ENCODE measurements around the gene ERGIC1. TPM values are rescaled to one million over a fixed set of nuclear protein-coding genes. Genes with fewer than 3 reads are reported as not detected.
A peak's percentile ranks its signal among the peaks of the same experiment; 100 is the strongest.

ERGIC1 gene
- total and polyA plus RNA-seq, 2 of the 13 experiments (the other 11 are each of a cell fraction or from before 2014, with no cell fraction given), result 78.5 to 184 TPM

DNA sequence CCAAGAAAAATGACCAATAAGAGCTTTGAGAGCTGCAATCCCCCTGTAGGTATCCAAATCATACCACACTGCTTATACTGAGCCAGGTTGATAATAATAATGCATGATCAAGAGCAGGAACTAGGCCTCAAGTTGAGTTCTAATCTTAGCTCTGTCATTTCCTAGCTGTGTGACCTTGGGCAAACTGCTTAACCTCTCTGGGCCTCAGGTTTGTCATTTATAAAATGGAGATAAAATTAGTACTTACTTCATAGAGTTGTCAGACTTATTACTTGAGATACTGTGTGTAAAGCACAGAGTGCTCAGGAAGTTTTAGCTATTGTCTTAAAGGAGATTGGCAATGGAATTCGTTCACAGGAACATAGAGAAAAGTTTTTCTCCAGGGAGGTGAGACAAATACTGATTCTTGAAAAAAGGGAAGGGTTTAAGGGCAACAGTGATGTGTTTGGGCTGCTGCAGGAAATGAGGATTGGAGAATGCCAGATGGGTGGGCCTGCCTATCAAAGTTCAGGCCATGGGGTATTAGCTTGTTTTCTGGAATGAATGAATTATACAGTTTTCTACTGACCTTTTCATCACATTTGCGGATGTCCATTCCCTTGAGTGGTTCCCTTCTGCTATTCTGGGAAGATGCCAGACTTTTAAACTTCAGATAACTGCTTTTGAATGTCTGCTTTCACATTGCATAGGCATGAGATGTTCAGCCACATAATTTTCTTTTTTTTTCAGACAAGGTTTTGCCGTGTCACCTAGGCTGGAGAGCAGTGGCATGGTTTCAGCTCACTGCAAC, 139.3 kb downstream of the ERGIC1 start:
- CTCF ChIA-PET (ENCODE audit: low intra/inter-chr PET ratio, low total read pairs), result no interaction called here
- Histone ChIP-seq H3K4me1 (ENCODE audit: insufficient read depth, low read length) (peaks cover 23% of the 10 kb centered on the region), H3K79me2 (ENCODE audit: insufficient read depth, low read length) (no peaks in the 10 kb centered on the region), H3K36me3 (replicated peaks in 1 of 2; ENCODE audit: control insufficient read depth in 1 of 2, insufficient read depth in 2 of 2, low read length in 2 of 2) (peaks cover 1 to 14% of the 10 kb centered on the region in 2 experiments; a peak in 1 of 5 replicates), H3K4me2 (ENCODE audit: low read depth, low read length) (no peak overlapping the region), H3K9me3 (ENCODE audit: low read length) (no peaks in the 10 kb centered on the region), H2AFZ (ENCODE audit: low read length) (no peak overlapping the region), H3K9ac (ENCODE audit: insufficient read depth, low read depth, low read length) (no peak overlapping the region), H3K4me3 (replicated peaks in 1 of 3; ENCODE audit: insufficient read depth in 1 of 3, low read depth in 2 of 3, low read length in 3 of 3) (no peak overlapping the region), H3K27me3 (ENCODE audit: control insufficient read depth in 1 of 2, insufficient read depth in 2 of 2, low read length in 2 of 2) (no peaks in the 10 kb centered on the region), H4K20me1 (ENCODE audit: insufficient read depth, low read length) (no peaks in the 10 kb centered on the region), H3K27ac (ENCODE audit: extremely low read length, insufficient read depth, low read length) (no peak overlapping the region)
- TF ChIP-seq KDM1A (CRISPR knock-in tag; IDR thresholded peaks at IDR 0.05) (0 out of 2 replicates have a peak, but pooled peaks have one; percentile 34), ZNF768 (CRISPR knock-in tag; IDR thresholded peaks at IDR 0.05) (peak; percentile 85; the same call in 1 of the 2 replicates), ZMYM3 (CRISPR knock-in tag; IDR thresholded peaks at IDR 0.05) (peak; percentile 39; the same call in 1 of the 2 replicates), ZFP82 (CRISPR knock-in tag; IDR thresholded peaks at IDR 0.05; ENCODE audit: borderline replicate concordance) (no peak)
- WGBS (ENCODE audit: low lambda C conversion rate), result 27% methylated on average over 3 of the region's 3 CpGs
- POLR2A ChIA-PET, result interaction anchor here (0.9 to 1.8 kb wide), 2 partner anchors 10 to 14 kb away, joined by 7 read pairs; partner anchors contain the start of genes ATP6V0E1 and RPL26L1
- BruUV-seq (replicated peaks), result no TSS peak
- FAIRE-seq (no peak), ATAC-seq (no peak), DNase-seq (ENCODE audit: low spot score) (no peak)
- in situ Hi-C loops (cut with HindIII; ENCODE audit: extremely low pct_ligation_motif_present, low pct_unique_long_range_greater_than_20kb), result no loop called here
- intact Hi-C loops (cut with micrococcal nuclease; ENCODE audit: unreplicated experiment), result no loop called here

DNA sequence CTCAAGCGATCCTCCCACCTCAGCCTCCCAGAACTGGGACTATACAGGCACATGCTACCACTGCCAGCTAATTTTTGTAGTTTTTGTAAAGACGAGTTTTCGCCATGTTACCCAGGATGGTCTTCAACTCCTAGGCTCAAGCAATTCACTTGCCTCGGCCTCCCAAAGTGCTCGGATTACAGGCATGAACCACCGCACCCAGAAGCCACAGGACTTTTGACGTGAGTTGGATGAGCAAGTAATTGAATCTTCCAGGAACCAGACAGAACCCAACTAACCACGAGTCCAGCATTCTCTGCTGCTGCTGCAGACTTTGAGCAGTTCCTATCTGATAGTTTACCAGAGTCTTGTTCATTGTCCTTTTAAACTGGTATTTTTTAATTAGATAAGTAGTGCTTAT, 139.9 kb downstream of the ERGIC1 start:
- no peak for DNase-seq (ENCODE audit: low spot score)
- in situ Hi-C loops (cut with HindIII; ENCODE audit: extremely low pct_ligation_motif_present, low pct_unique_long_range_greater_than_20kb), result no loop called here
- TF ChIP-seq, protein P1, sequence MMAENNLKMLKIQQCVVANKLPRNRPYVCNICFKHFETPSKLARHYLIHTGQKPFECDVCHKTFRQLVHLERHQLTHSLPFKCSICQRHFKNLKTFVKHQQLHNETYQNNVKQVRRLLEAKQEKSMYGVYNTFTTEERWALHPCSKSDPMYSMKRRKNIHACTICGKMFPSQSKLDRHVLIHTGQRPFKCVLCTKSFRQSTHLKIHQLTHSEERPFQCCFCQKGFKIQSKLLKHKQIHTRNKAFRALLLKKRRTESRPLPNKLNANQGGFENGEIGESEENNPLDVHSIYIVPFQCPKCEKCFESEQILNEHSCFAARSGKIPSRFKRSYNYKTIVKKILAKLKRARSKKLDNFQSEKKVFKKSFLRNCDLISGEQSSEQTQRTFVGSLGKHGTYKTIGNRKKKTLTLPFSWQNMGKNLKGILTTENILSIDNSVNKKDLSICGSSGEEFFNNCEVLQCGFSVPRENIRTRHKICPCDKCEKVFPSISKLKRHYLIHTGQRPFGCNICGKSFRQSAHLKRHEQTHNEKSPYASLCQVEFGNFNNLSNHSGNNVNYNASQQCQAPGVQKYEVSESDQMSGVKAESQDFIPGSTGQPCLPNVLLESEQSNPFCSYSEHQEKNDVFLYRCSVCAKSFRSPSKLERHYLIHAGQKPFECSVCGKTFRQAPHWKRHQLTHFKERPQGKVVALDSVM (CRISPR knock-in tag; IDR thresholded peaks at IDR 0.05), result 0 out of 2 replicates have a peak, but pooled peaks have one; percentile 36
- TF ChIP-seq, protein P2, sequence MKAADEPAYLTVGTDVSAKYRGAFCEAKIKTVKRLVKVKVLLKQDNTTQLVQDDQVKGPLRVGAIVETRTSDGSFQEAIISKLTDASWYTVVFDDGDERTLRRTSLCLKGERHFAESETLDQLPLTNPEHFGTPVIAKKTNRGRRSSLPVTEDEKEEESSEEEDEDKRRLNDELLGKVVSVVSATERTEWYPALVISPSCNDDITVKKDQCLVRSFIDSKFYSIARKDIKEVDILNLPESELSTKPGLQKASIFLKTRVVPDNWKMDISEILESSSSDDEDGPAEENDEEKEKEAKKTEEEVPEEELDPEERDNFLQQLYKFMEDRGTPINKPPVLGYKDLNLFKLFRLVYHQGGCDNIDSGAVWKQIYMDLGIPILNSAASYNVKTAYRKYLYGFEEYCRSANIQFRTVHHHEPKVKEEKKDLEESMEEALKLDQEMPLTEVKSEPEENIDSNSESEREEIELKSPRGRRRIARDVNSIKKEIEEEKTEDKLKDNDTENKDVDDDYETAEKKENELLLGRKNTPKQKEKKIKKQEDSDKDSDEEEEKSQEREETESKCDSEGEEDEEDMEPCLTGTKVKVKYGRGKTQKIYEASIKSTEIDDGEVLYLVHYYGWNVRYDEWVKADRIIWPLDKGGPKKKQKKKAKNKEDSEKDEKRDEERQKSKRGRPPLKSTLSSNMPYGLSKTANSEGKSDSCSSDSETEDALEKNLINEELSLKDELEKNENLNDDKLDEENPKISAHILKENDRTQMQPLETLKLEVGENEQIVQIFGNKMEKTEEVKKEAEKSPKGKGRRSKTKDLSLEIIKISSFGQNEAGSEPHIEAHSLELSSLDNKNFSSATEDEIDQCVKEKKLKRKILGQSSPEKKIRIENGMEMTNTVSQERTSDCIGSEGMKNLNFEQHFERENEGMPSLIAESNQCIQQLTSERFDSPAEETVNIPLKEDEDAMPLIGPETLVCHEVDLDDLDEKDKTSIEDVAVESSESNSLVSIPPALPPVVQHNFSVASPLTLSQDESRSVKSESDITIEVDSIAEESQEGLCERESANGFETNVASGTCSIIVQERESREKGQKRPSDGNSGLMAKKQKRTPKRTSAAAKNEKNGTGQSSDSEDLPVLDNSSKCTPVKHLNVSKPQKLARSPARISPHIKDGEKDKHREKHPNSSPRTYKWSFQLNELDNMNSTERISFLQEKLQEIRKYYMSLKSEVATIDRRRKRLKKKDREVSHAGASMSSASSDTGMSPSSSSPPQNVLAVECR (CRISPR knock-in tag; IDR thresholded peaks at IDR 0.05; ENCODE audit: borderline replicate concordance), result no peak
- no peak overlapping the region for H3K4me2 ChIP-seq (ENCODE audit: low read depth, low read length)
- BruUV-seq (replicated peaks), result no TSS peak
- no peak overlapping the region for H2AFZ ChIP-seq (ENCODE audit: low read length)
- no peaks in the 10 kb centered on the region for H4K20me1 ChIP-seq (ENCODE audit: insufficient read depth, low read length)
- H3K9me3 ChIP-seq (ENCODE audit: low read length), result no peaks in the 10 kb centered on the region
- ChIA-PET POLR2A (interaction anchor here (1.8 kb wide), 1 partner anchor 10 kb away, joined by 7 read pairs; the partner anchor contains the start of gene ATP6V0E1), CTCF (ENCODE audit: low intra/inter-chr PET ratio, low total read pairs) (no interaction called here)
- no peaks in the 10 kb centered on the region for H3K79me2 ChIP-seq (ENCODE audit: insufficient read depth, low read length)
- no peak overlapping the region for H3K4me3 ChIP-seq (replicated peaks in 1 of 3; ENCODE audit: insufficient read depth in 1 of 3, low read depth in 2 of 3, low read length in 3 of 3)
- intact Hi-C loops (cut with micrococcal nuclease; ENCODE audit: unreplicated experiment), result no loop called here
- H3K27ac ChIP-seq (ENCODE audit: extremely low read length, insufficient read depth, low read length), result no peak overlapping the region
- FAIRE-seq, result no peak
- H3K36me3 ChIP-seq (replicated peaks in 1 of 2; ENCODE audit: control insufficient read depth in 1 of 2, insufficient read depth in 2 of 2, low read length in 2 of 2), result 0 out of 5 replicates have a peak, but pooled peaks cover 1 to 11% of the 10 kb centered on the region in 2 experiments
- no peak for ATAC-seq
- no peak overlapping the region for H3K9ac ChIP-seq (ENCODE audit: insufficient read depth, low read depth, low read length)
- H3K4me1 ChIP-seq (ENCODE audit: insufficient read depth, low read length), result peaks cover 23% of the 10 kb centered on the region
- 33% methylated on average over 8 of the region's 8 CpGs for WGBS (ENCODE audit: low lambda C conversion rate)
- no peaks in the 10 kb centered on the region for H3K27me3 ChIP-seq (ENCODE audit: control insufficient read depth in 1 of 2, insufficient read depth in 2 of 2, low read length in 2 of 2)
